DND-41 (cell line): ENCODE measurements around the gene EFR3B.

Experiments used
- ATAC-seq: fragments of 200-7000 bp; cut with Tn5 transposase; 3 replicates; pipeline ENCODE4 v1.9.1; 2021; ENCODE audit warnings: low read depth; ENCODE audit not compliant: insufficient read depth
- DNase-seq: peaks from one replicate; pipeline ENCODE4 v3.0.0-alpha.2; 2020
- H2AFZ ChIP-seq: 2 replicates; pipeline ENCODE4 v1.6.0; 2012; ENCODE audit warnings: low read depth, low read length
- H3K27ac ChIP-seq: 2 replicates; pipeline ENCODE4 v1.5.1; 2012; ENCODE audit warnings: low read length, inconsistent platforms
- H3K27me3 ChIP-seq: fragments of 200-600 bp; sonication (generic); 2 replicates; pipeline ENCODE4 v1.6.0; 2012; ENCODE audit warnings: low read length, mild to moderate bottlenecking, inconsistent platforms; ENCODE audit not compliant: insufficient read depth, poor library complexity
- H3K36me3 ChIP-seq: 2 replicates; pipeline ENCODE4 v1.5.1; 2012; ENCODE audit warnings: low read length, inconsistent platforms; ENCODE audit not compliant: insufficient read depth
- H3K4me1 ChIP-seq: 2 replicates; pipeline ENCODE4 v1.5.1; 2012; ENCODE audit warnings: mild to moderate bottlenecking, low read length; ENCODE audit not compliant: insufficient read depth
- H3K4me2 ChIP-seq: 2 replicates; pipeline ENCODE4 v1.6.0; 2012; ENCODE audit warnings: mild to moderate bottlenecking, moderate library complexity, low read length, inconsistent platforms; ENCODE audit not compliant: insufficient read depth
- H3K4me3 ChIP-seq, 2 experiments: fragments of 200-600 bp in 1 of 2; shearing (Covaris generic) in 1 of 2; 2 replicates each; pipeline ENCODE4 v1.5.1; 2012 to 2016; ENCODE audit warnings: inconsistent platforms in 2 of 2, low read length in 2 of 2, mild to moderate bottlenecking in 2 of 2, low read depth in 1 of 2, moderate library complexity in 1 of 2
- H3K79me2 ChIP-seq: 2 replicates; pipeline ENCODE4 v1.6.0; 2012; ENCODE audit warnings: low read length, inconsistent platforms; ENCODE audit not compliant: insufficient read depth
- H3K9ac ChIP-seq: 2 replicates; pipeline ENCODE4 v1.6.0; 2012; ENCODE audit warnings: low read depth, mild to moderate bottlenecking, inconsistent platforms, low read length, moderate library complexity
- H3K9me3 ChIP-seq: 2 replicates; pipeline ENCODE4 v1.5.1; 2012; ENCODE audit warnings: low read length, moderate library complexity, mild to moderate bottlenecking, inconsistent platforms; ENCODE audit not compliant: insufficient read depth, severe bottlenecking
- H4K20me1 ChIP-seq: 2 replicates; pipeline ENCODE4 v1.6.0; 2012; ENCODE audit warnings: low read length; ENCODE audit not compliant: insufficient read depth
- EZH2 ChIP-seq: IDR thresholded peaks from 3 replicates; pipeline ENCODE4 v1.6.1; 2012; ENCODE audit warnings: borderline replicate concordance, low read depth, mild to moderate bottlenecking, moderate library complexity, low read length, inconsistent platforms; ENCODE audit not compliant: severe bottlenecking
- TF ChIP-seq, protein P1 (sequence below): IDR thresholded peaks from 2 replicates; pipeline ENCODE4 v1.5.1; 2012; ENCODE audit warnings: borderline replicate concordance, low read length, moderate library complexity, mild to moderate bottlenecking; ENCODE audit not compliant: poor library complexity, severe bottlenecking; ENCODE audit errors: extremely low read depth

Gene EFR3B

DNA sequence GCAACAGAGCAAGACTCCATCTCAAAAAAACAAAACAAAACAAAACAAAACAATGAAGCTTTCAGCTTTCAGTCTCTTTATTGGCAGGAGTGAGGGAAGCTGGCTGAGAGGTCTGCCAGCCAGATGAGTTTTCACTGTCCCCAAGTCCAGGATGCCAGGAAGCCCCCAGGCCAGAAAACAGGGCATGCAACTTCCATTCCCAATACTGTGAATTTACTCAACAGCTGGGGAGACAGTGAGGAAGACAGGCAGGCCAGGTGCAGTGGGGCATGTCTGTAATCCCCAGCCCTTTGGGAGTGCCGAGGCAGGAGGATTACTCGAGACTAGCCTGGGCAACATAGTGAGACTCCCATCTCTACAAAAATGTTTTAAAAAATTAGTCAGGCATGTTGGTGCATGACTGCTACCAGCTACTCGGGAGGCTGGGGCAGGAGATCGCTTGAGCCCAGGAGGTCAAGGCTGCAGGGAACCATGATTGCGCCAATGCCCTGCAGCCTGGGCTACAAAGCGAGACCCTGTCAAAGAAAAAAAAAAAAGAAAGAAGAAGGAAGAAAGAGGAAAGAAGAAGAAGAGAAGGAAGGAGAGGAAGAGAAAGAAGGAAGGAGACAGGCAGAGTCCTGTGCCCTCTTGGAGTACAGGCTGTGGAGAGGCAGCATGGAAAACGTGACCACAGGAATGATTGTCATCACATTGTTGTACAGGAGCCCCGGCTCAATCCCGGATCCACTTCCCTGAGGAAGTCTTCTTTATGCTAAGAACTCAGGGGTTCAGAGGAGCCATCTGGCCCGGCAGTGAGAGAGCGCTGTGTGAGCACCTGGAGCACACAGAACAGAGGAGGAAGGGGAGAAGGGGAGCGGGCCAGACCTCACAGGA is 155.7 kb downstream of the EFR3B start:
- Histone ChIP-seq H3K27ac (no peak overlapping the region), H2AFZ (no peak overlapping the region), H3K9me3 (no peaks in the 10 kb centered on the region), H3K4me2 (no peak overlapping the region), H4K20me1 (no peaks in the 10 kb centered on the region), H3K4me1 (peaks cover 7% of the 10 kb centered on the region), H3K79me2 (no peaks in the 10 kb centered on the region), H3K36me3 (no peaks in the 10 kb centered on the region), H3K9ac (no peak overlapping the region), H3K27me3 (no peaks in the 10 kb centered on the region), H3K4me3 (no peak overlapping the region)
- no peak for ATAC-seq
- DNase-seq = no peak
- no peak for TF ChIP-seq EZH2
- TF ChIP-seq, protein P1, sequence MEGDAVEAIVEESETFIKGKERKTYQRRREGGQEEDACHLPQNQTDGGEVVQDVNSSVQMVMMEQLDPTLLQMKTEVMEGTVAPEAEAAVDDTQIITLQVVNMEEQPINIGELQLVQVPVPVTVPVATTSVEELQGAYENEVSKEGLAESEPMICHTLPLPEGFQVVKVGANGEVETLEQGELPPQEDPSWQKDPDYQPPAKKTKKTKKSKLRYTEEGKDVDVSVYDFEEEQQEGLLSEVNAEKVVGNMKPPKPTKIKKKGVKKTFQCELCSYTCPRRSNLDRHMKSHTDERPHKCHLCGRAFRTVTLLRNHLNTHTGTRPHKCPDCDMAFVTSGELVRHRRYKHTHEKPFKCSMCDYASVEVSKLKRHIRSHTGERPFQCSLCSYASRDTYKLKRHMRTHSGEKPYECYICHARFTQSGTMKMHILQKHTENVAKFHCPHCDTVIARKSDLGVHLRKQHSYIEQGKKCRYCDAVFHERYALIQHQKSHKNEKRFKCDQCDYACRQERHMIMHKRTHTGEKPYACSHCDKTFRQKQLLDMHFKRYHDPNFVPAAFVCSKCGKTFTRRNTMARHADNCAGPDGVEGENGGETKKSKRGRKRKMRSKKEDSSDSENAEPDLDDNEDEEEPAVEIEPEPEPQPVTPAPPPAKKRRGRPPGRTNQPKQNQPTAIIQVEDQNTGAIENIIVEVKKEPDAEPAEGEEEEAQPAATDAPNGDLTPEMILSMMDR = no peak

DNA sequence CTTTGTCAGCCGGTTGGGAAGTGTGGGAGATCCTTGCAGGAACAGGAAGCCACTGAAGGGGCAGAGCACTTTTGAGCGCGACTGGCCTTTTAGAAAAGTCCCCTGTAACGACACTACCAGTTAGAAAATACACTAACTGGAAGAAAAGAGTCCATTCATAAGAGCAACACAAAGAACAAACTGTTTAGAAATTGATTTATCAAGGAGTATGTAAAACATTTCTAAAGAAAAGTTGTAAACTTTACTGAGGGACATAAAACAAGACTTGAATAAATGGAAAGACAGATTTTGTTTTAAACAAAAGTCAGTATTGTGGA is 156.3 kb downstream of the EFR3B start:
- Histone ChIP-seq H3K27me3 (no peaks in the 10 kb centered on the region), H3K4me1 (peaks cover 7% of the 10 kb centered on the region), H3K9me3 (no peaks in the 10 kb centered on the region), H3K79me2 (no peaks in the 10 kb centered on the region), H3K9ac (no peak overlapping the region), H3K36me3 (no peaks in the 10 kb centered on the region), H4K20me1 (no peaks in the 10 kb centered on the region), H3K4me2 (no peak overlapping the region), H2AFZ (no peak overlapping the region), H3K27ac (no peak overlapping the region), H3K4me3 (no peak overlapping the region)
- ATAC-seq = no peak
- TF ChIP-seq EZH2 = no peak
- TF ChIP-seq, protein P1 = no peak
- no peak for DNase-seq

DNA sequence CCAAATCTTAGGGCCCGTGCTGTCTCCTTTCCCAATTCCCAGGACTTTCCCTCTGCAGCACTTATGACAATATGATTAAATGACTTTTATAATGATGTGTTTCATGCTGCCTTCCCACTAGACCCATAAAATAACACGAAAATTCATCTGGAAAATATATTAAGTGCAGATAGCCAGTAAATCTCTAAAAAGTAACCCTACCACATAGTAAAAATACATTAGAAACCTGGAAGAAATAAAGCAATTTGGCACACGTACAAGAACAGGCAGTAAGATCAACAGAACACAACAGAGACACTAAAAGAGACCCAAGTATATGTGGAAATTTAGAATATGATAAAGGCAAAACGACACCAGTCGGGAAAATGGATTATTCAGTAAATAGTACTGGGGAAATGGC is 156.7 kb downstream of the EFR3B start:
- no peak for TF ChIP-seq EZH2
- TF ChIP-seq, protein P1 = no peak
- no peak overlapping the region for H2AFZ ChIP-seq
- peaks cover 7% of the 10 kb centered on the region for H3K4me1 ChIP-seq
- H3K4me3 ChIP-seq = no peak overlapping the region
- DNase-seq = no peak
- no peak for ATAC-seq
- no peaks in the 10 kb centered on the region for H4K20me1 ChIP-seq
- H3K4me2 ChIP-seq = no peak overlapping the region
- H3K79me2 ChIP-seq = no peaks in the 10 kb centered on the region
- H3K27ac ChIP-seq = no peak overlapping the region
- no peaks in the 10 kb centered on the region for H3K36me3 ChIP-seq
- H3K9ac ChIP-seq = no peak overlapping the region
- no peaks in the 10 kb centered on the region for H3K9me3 ChIP-seq
- no peaks in the 10 kb centered on the region for H3K27me3 ChIP-seq

DNA sequence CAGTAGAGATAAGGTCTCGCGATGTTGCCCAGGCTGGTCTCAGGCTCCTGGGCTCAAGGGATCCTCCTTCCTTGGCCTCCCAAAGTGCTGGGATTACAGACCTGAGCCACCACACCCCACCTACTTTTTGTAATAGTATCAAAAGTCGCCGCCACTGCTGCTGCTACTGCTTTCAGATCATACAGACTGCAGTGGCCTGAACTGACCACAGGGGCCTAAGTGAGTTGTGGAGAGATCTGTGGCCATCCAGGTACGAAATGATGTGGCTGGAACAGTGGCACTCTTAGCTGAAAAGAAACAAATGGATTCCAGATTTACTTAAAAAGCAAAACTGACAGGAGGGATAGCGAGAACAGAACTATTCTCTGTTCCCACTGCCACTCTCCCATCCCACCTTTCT is 159.4 kb downstream of the EFR3B start:
- no peak for TF ChIP-seq EZH2
- TF ChIP-seq, protein P1 = no peak
- Histone ChIP-seq H3K79me2 (no peaks in the 10 kb centered on the region), H3K9ac (no peak overlapping the region), H3K27me3 (no peaks in the 10 kb centered on the region), H3K27ac (no peak overlapping the region), H2AFZ (no peak overlapping the region), H3K36me3 (no peaks in the 10 kb centered on the region), H3K4me3 (no peak overlapping the region), H3K9me3 (no peaks in the 10 kb centered on the region), H4K20me1 (no peaks in the 10 kb centered on the region), H3K4me1 (peaks cover 4% of the 10 kb centered on the region), H3K4me2 (no peak overlapping the region)
- ATAC-seq (no peak), DNase-seq (no peak)
